D721Med (cell line): ENCODE results near the gene VMAC.

ENCODE experiments used
- DNase-seq: peaks from one replicate; pipeline ENCODE4 v3.0.0; 2011; ENCODE audit warnings: low spot score; ENCODE audit not compliant: insufficient read length
- FAIRE-seq: peaks from 2 replicates; lab custom pipeline; 2011; peaks lifted over from hg19 to GRCh38; lab: Jason Lieb, UNC
- CTCF ChIP-seq: IDR thresholded peaks from 2 replicates; pipeline ENCODE4 v1.5.1; 2012; ENCODE audit warnings: mild to moderate bottlenecking, control low read depth; ENCODE audit not compliant: insufficient read depth; ENCODE audit errors: missing control alignments

Gene VMAC

GRCh38 chr19:5949792-5950305 is 45.2 kb downstream of the VMAC start:
- no peak for TF ChIP-seq CTCF
- FAIRE-seq (no peak), DNase-seq (no peak)

- no peak for TF ChIP-seq CTCF
- no peak for FAIRE-seq
- no peak for DNase-seq
Measured at GRCh38 chr19:5950741-5951140, 46.1 kb downstream of the VMAC start.

- FAIRE-seq: no peak
- no peak for DNase-seq
- no peak for TF ChIP-seq CTCF
Measured at GRCh38 chr19:5951338-5951861, 46.7 kb downstream of the VMAC start.

- TF ChIP-seq CTCF: no peak
- FAIRE-seq: no peak
- DNase-seq: no peak
Measured at GRCh38 chr19:5952193-5953029, 47.7 kb downstream of the VMAC start.

- FAIRE-seq (peak; percentile 32), DNase-seq (no peak)
- TF ChIP-seq CTCF: no peak
Measured at GRCh38 chr19:5953030-5953589, 48.4 kb downstream of the VMAC start.

GRCh38 chr19:5953680-5954213 is 49.1 kb downstream of the VMAC start:
- TF ChIP-seq CTCF: no peak
- no peak for FAIRE-seq
- DNase-seq: no peak
